ENCODE results near the gene KCNMA1. TPM values are rescaled to one million over a fixed set of nuclear protein-coding genes. Genes with fewer than 3 reads are reported as not detected.

The KCNMA1 gene
- total RNA-seq, 1 experiment from 2014 or later = 0.49 TPM

DNA sequence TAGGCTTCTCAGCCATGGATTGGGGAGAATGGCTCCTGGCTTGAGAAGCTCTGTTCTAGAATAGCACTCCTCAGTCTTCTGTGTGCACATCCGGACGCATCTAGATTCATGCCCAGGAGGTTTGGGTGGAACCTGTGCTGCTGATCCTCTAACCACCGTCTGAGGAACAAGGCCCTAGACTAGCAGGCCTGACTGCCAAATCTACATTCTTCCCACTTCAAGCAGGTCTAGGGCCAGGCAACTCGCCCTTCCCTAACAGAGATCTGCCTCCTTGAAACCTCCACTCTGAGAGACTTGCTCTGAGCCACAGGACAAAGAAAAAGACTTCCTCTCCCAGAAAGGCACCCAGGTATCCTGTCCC is 61.6 kb downstream of the KCNMA1 start:
- no peak overlapping the region for H3K4me2 ChIP-seq (ENCODE audit: low read length)
- DNase-seq (ENCODE audit: low read depth, low spot score) (no peak), ATAC-seq (no peak)
- H4K20me1 ChIP-seq (ENCODE audit: insufficient read depth) = no peaks in the 10 kb centered on the region
- TF ChIP-seq POLR2AphosphoS5 (IDR thresholded peaks at IDR 0.05; ENCODE audit: low read depth, low read length) (no peak), ZFX (IDR thresholded peaks at IDR 0.05) (no peak), SIN3A (IDR thresholded peaks at IDR 0.05; ENCODE audit: low read depth) (no peak), RAD21 (IDR thresholded peaks at IDR 0.05; ENCODE audit: low read depth) (no peak), SRF (IDR thresholded peaks at IDR 0.05; ENCODE audit: low read depth) (no peak), POLR2A (IDR thresholded peaks at IDR 0.05; ENCODE audit: borderline replicate concordance, extremely low read depth, insufficient read depth, insufficient read length) (no peak), CBX3 (IDR thresholded peaks at IDR 0.05; ENCODE audit: low read depth) (no peak)
- H3K9ac ChIP-seq (ENCODE audit: low read length) = no peak overlapping the region
- H2AFZ ChIP-seq (ENCODE audit: low read depth, low read length, poor library complexity, severe bottlenecking) = no peak overlapping the region
- H3K36me3 ChIP-seq (ENCODE audit: control insufficient read depth in 1 of 2, insufficient read depth in 2 of 2, low read length in 2 of 2) = no peaks in the 10 kb centered on the region
- BruUV-seq (replicated peaks) = no TSS peak
- H3K4me1 ChIP-seq (ENCODE audit: control insufficient read depth in 1 of 2, insufficient read depth in 2 of 2, low read length in 2 of 2) = peaks cover 3 to 13% of the 10 kb centered on the region in 2 experiments; a peak in 2 of 4 replicates
- H3K9me2 ChIP-seq (ENCODE audit: insufficient read depth) = no peaks in the 10 kb centered on the region
- no peak overlapping the region for H3K27ac ChIP-seq (ENCODE audit: low read depth, low read length)
- H3K4me3 ChIP-seq (replicated peaks in 1 of 2; ENCODE audit: low read depth in 1 of 2, low read length in 2 of 2) = no peak overlapping the region
- POLR2A ChIA-PET = no interaction called here
- no peaks in the 10 kb centered on the region for H3K79me2 ChIP-seq (ENCODE audit: insufficient read depth, low read length)
- H3K27me3 ChIP-seq (ENCODE audit: insufficient read depth, low read length) = no peaks in the 10 kb centered on the region
- intact Hi-C loops (cut with micrococcal nuclease) = no loop called here
- CTCF ChIA-PET = no interaction called here
- RAD21 ChIA-PET (ENCODE audit: low non-redundant PET in 1 of 2, low total read pairs in 2 of 2, uncharacterized antibody in 2 of 2, unreplicated experiment in 2 of 2) = no interaction called here
- H3K9me3 ChIP-seq (ENCODE audit: control insufficient read depth in 1 of 2, insufficient read depth in 1 of 2, low read depth in 1 of 2, low read length in 2 of 2) = no peaks in the 10 kb centered on the region

- DNase-seq (ENCODE audit: low read depth, low spot score) (no peak), ATAC-seq (no peak)
- no peaks in the 10 kb centered on the region for H3K36me3 ChIP-seq (ENCODE audit: control insufficient read depth in 1 of 2, insufficient read depth in 2 of 2, low read length in 2 of 2)
- H3K4me2 ChIP-seq (ENCODE audit: low read length) = no peak overlapping the region
- H3K27ac ChIP-seq (ENCODE audit: low read depth, low read length) = no peak overlapping the region
- H3K27me3 ChIP-seq (ENCODE audit: insufficient read depth, low read length) = no peaks in the 10 kb centered on the region
- H3K4me3 ChIP-seq (replicated peaks in 1 of 2; ENCODE audit: low read depth in 1 of 2, low read length in 2 of 2) = no peak overlapping the region
- no peak overlapping the region for H3K9ac ChIP-seq (ENCODE audit: low read length)
- no TSS peak for BruUV-seq (replicated peaks)
- ChIA-PET POLR2A (no interaction called here), CTCF (no interaction called here), RAD21 (ENCODE audit: low non-redundant PET in 1 of 2, low total read pairs in 2 of 2, uncharacterized antibody in 2 of 2, unreplicated experiment in 2 of 2) (no interaction called here)
- intact Hi-C loops (cut with micrococcal nuclease) = no loop called here
- no peaks in the 10 kb centered on the region for H3K79me2 ChIP-seq (ENCODE audit: insufficient read depth, low read length)
- peaks cover 3 to 13% of the 10 kb centered on the region in 2 experiments; a peak in 2 of 4 replicates for H3K4me1 ChIP-seq (ENCODE audit: control insufficient read depth in 1 of 2, insufficient read depth in 2 of 2, low read length in 2 of 2)
- no peaks in the 10 kb centered on the region for H4K20me1 ChIP-seq (ENCODE audit: insufficient read depth)
- no peak overlapping the region for H2AFZ ChIP-seq (ENCODE audit: low read depth, low read length, poor library complexity, severe bottlenecking)
- no peaks in the 10 kb centered on the region for H3K9me3 ChIP-seq (ENCODE audit: control insufficient read depth in 1 of 2, insufficient read depth in 1 of 2, low read depth in 1 of 2, low read length in 2 of 2)
- no peaks in the 10 kb centered on the region for H3K9me2 ChIP-seq (ENCODE audit: insufficient read depth)
- TF ChIP-seq SIN3A (IDR thresholded peaks at IDR 0.05; ENCODE audit: low read depth) (no peak), ZBTB33 (IDR thresholded peaks at IDR 0.05; ENCODE audit: extremely low read depth, insufficient replicate concordance, low read length) (no peak), ZFX (IDR thresholded peaks at IDR 0.05) (no peak), YY1 (IDR thresholded peaks at IDR 0.05; ENCODE audit: extremely low read depth, insufficient replicate concordance, low read depth, low read length) (no peak), EGR1 (IDR thresholded peaks at IDR 0.05; ENCODE audit: low read depth) (no peak), JUND (IDR thresholded peaks at IDR 0.05) (no peak), CBX3 (IDR thresholded peaks at IDR 0.05; ENCODE audit: low read depth) (no peak), CEBPB (IDR thresholded peaks at IDR 0.05; ENCODE audit: low read depth) (no peak), ZNF274 (IDR thresholded peaks at IDR 0.05; ENCODE audit: low read depth, low read length) (no peak), SRF (IDR thresholded peaks at IDR 0.05; ENCODE audit: low read depth) (no peak)
- TF ChIP-seq, protein P1, sequence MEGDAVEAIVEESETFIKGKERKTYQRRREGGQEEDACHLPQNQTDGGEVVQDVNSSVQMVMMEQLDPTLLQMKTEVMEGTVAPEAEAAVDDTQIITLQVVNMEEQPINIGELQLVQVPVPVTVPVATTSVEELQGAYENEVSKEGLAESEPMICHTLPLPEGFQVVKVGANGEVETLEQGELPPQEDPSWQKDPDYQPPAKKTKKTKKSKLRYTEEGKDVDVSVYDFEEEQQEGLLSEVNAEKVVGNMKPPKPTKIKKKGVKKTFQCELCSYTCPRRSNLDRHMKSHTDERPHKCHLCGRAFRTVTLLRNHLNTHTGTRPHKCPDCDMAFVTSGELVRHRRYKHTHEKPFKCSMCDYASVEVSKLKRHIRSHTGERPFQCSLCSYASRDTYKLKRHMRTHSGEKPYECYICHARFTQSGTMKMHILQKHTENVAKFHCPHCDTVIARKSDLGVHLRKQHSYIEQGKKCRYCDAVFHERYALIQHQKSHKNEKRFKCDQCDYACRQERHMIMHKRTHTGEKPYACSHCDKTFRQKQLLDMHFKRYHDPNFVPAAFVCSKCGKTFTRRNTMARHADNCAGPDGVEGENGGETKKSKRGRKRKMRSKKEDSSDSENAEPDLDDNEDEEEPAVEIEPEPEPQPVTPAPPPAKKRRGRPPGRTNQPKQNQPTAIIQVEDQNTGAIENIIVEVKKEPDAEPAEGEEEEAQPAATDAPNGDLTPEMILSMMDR (IDR thresholded peaks at IDR 0.05 in 2 of 3, conservative IDR thresholded peaks at IDR 0.05 in 1 of 3; ENCODE audit: borderline replicate concordance in 1 of 3, insufficient read depth in 1 of 3, low read depth in 2 of 3, low read length in 2 of 3) = no peak
- TF ChIP-seq, protein P2, sequence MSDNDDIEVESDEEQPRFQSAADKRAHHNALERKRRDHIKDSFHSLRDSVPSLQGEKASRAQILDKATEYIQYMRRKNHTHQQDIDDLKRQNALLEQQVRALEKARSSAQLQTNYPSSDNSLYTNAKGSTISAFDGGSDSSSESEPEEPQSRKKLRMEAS (IDR thresholded peaks at IDR 0.05) = no peak
These were observed 62.2 kb downstream of the KCNMA1 start for GRCh38 chr10:77575271-77576006.

Measured in HCT116 (cell line).